ENCODE measurements around the gene UBAP2. TPM values are rescaled to one million over a fixed set of nuclear protein-coding genes. Genes with fewer than 3 reads are reported as not detected.

The UBAP2 gene
- polyA plus RNA-seq (2011; rRNA removed), result 17.5 and 18.2 TPM in 2 replicates
- 28.1 and 30.6 TPM in 2 replicates for polyA minus RNA-seq (2011; rRNA and poly(A)+ RNA removed)

GRCh38 chr9:34048727-34049629, at the start of gene UBAP2:
Gene UBAP2 (minus strand): TSS chr9:34048887. CDS start chr9:34017148, 31,739 bp downstream.
- peak within 1 kb of the TSS; percentile 93 for H3K27ac ChIP-seq (ENCODE audit: low read depth, low read length)
- no peaks in the 10 kb centered on the region; the same call in 1 of the 2 replicates for H3K9me3 ChIP-seq (ENCODE audit: control insufficient read depth, insufficient read depth, low read length)
- H3K27me3 ChIP-seq (ENCODE audit: control insufficient read depth, insufficient read depth, low read length), result no peaks in the 10 kb centered on the region
- CTCF ChIA-PET, result interaction anchor here (1.1 to 1.9 kb wide), 3 partner anchors 18 to 235 kb away, joined by 3 to 5 read pairs (median 4); no protein-coding TSS in a partner anchor
- peak within 1 kb of the TSS; percentile 93 for H3K4me3 ChIP-seq (ENCODE audit: low read depth, low read length)
- POLR2A ChIA-PET, result interaction anchor here (0.6 to 3.1 kb wide), 8 partner anchors 13 to 110 kb away, joined by 3 to 35 read pairs (median 3); no protein-coding TSS in a partner anchor
- DNase-seq (ENCODE audit: low read depth, low spot score), result peak; percentile 92
- peak; percentile 15; the same call in 1 of the 2 replicates for TF ChIP-seq CTCF (IDR thresholded peaks at IDR 0.05; ENCODE audit: low read depth, low read length)

GRCh38 chr9:34098307-34098706, 49.6 kb upstream of the UBAP2 start:
- CTCF ChIA-PET, result interaction anchor here (1.1 kb wide), 1 partner anchor 25 kb away, joined by 5 read pairs; no protein-coding TSS in a partner anchor
- Histone ChIP-seq H3K27me3 (ENCODE audit: control insufficient read depth, insufficient read depth, low read length) (no peaks in the 10 kb centered on the region), H3K27ac (ENCODE audit: low read depth, low read length) (no peak overlapping the region), H3K9me3 (ENCODE audit: control insufficient read depth, insufficient read depth, low read length) (no peaks in the 10 kb centered on the region), H3K4me3 (ENCODE audit: low read depth, low read length) (no peak overlapping the region)
- DNase-seq (ENCODE audit: low read depth, low spot score), result no peak
- TF ChIP-seq CTCF (IDR thresholded peaks at IDR 0.05; ENCODE audit: low read depth, low read length), result no peak
- POLR2A ChIA-PET, result no interaction called here

- DNase-seq (ENCODE audit: low read depth, low spot score), result no peak
- H3K4me3 ChIP-seq (ENCODE audit: low read depth, low read length), result no peak overlapping the region
- no peaks in the 10 kb centered on the region for H3K9me3 ChIP-seq (ENCODE audit: control insufficient read depth, insufficient read depth, low read length)
- ChIA-PET CTCF (interaction anchor here (1.1 kb wide), 1 partner anchor 24 kb away, joined by 5 read pairs; no protein-coding TSS in a partner anchor), POLR2A (no interaction called here)
- no peak overlapping the region for H3K27ac ChIP-seq (ENCODE audit: low read depth, low read length)
- H3K27me3 ChIP-seq (ENCODE audit: control insufficient read depth, insufficient read depth, low read length), result no peaks in the 10 kb centered on the region
- no peak for TF ChIP-seq CTCF (IDR thresholded peaks at IDR 0.05; ENCODE audit: low read depth, low read length)
Measured at GRCh38 chr9:34097865-34098264, 49.2 kb upstream of the UBAP2 start.

GRCh38 chr9:34096751-34097150, 48.1 kb upstream of the UBAP2 start:
- ChIA-PET CTCF (no interaction called here), POLR2A (no interaction called here)
- no peak for DNase-seq (ENCODE audit: low read depth, low spot score)
- no peaks in the 10 kb centered on the region for H3K9me3 ChIP-seq (ENCODE audit: control insufficient read depth, insufficient read depth, low read length)
- H3K27me3 ChIP-seq (ENCODE audit: control insufficient read depth, insufficient read depth, low read length), result no peaks in the 10 kb centered on the region
- no peak for TF ChIP-seq CTCF (IDR thresholded peaks at IDR 0.05; ENCODE audit: low read depth, low read length)
- H3K4me3 ChIP-seq (ENCODE audit: low read depth, low read length), result no peak overlapping the region
- no peak overlapping the region for H3K27ac ChIP-seq (ENCODE audit: low read depth, low read length)

- no peak overlapping the region for H3K27ac ChIP-seq (ENCODE audit: low read depth, low read length)
- DNase-seq (ENCODE audit: low read depth, low spot score), result no peak
- TF ChIP-seq CTCF (IDR thresholded peaks at IDR 0.05; ENCODE audit: low read depth, low read length), result no peak
- H3K4me3 ChIP-seq (ENCODE audit: low read depth, low read length), result no peak overlapping the region
- H3K9me3 ChIP-seq (ENCODE audit: control insufficient read depth, insufficient read depth, low read length), result no peaks in the 10 kb centered on the region
- ChIA-PET POLR2A (interaction anchor here (1.1 kb wide), 1 partner anchor 45 kb away, joined by 3 read pairs; the partner anchor contains the start of gene UBAP2), CTCF (interaction anchor here (0.5 to 0.8 kb wide), 3 partner anchors 62 to 169 kb away, joined by 3 to 4 read pairs (median 4); no protein-coding TSS in a partner anchor)
- H3K27me3 ChIP-seq (ENCODE audit: control insufficient read depth, insufficient read depth, low read length), result no peaks in the 10 kb centered on the region
Measured at GRCh38 chr9:34093578-34093977, 44.9 kb upstream of the UBAP2 start.
